Measurements from ENCODE around the gene SETD1A.

SETD1A gene

GRCh38 chr16:30957456-30958174, at the start of gene SETD1A:
TSS of gene SETD1A (plus strand) at chr16:30957754. CDS start at chr16:30958732, 978 bp downstream.
- in situ Hi-C loops (cut with MboI; ENCODE audit: low pct_unique_long_range_greater_than_20kb, low sequenced_read_pairs), result no loop called here
- peak; percentile 95 for DNase-seq

GRCh38 chr16:30910427-30911029, 47.0 kb upstream of the SETD1A start:
- in situ Hi-C loops (cut with MboI; ENCODE audit: low pct_unique_long_range_greater_than_20kb, low sequenced_read_pairs), result no loop called here
- DNase-seq, result no peak

- in situ Hi-C loops (cut with MboI; ENCODE audit: low pct_unique_long_range_greater_than_20kb, low sequenced_read_pairs), result no loop called here
- DNase-seq, result no peak
These were observed 44.7 kb upstream of the SETD1A start for GRCh38 chr16:30912794-30913412.

GRCh38 chr16:30914830-30915229, 42.7 kb upstream of the SETD1A start:
- in situ Hi-C loops (cut with MboI; ENCODE audit: low pct_unique_long_range_greater_than_20kb, low sequenced_read_pairs), result no loop called here
- no peak for DNase-seq

GRCh38 chr16:30918614-30919013, 38.9 kb upstream of the SETD1A start:
- DNase-seq, result no peak
- in situ Hi-C loops (cut with MboI; ENCODE audit: low pct_unique_long_range_greater_than_20kb, low sequenced_read_pairs), result no loop called here

- no peak for DNase-seq
- in situ Hi-C loops (cut with MboI; ENCODE audit: low pct_unique_long_range_greater_than_20kb, low sequenced_read_pairs), result no loop called here
These were observed 36.7 kb upstream of the SETD1A start for GRCh38 chr16:30920891-30921290.

- no peak for DNase-seq
- in situ Hi-C loops (cut with MboI; ENCODE audit: low pct_unique_long_range_greater_than_20kb, low sequenced_read_pairs), result no loop called here
These were observed 36.2 kb upstream of the SETD1A start for GRCh38 chr16:30921459-30921747.

- DNase-seq, result peak; percentile 94
- in situ Hi-C loops (cut with MboI; ENCODE audit: low pct_unique_long_range_greater_than_20kb, low sequenced_read_pairs), result no loop called here
These were observed 35.7 kb upstream of the SETD1A start for GRCh38 chr16:30921748-30922419.

- DNase-seq, result peak; percentile 100
- in situ Hi-C loops (cut with MboI; ENCODE audit: low pct_unique_long_range_greater_than_20kb, low sequenced_read_pairs), result no loop called here
These were observed 35.1 kb upstream of the SETD1A start for GRCh38 chr16:30922420-30922959.

GRCh38 chr16:30922960-30923535, 34.5 kb upstream of the SETD1A start:
- peak; percentile 100 for DNase-seq
- in situ Hi-C loops (cut with MboI; ENCODE audit: low pct_unique_long_range_greater_than_20kb, low sequenced_read_pairs), result no loop called here

GRCh38 chr16:30923554-30924075, 33.9 kb upstream of the SETD1A start, which contains the start of gene FBXL19:
TSS of gene FBXL19 (plus strand) at chr16:30923572. CDS start at chr16:30925755, 2,183 bp downstream.
- no peak for DNase-seq
- in situ Hi-C loops (cut with MboI; ENCODE audit: low pct_unique_long_range_greater_than_20kb, low sequenced_read_pairs), result no loop called here

- in situ Hi-C loops (cut with MboI; ENCODE audit: low pct_unique_long_range_greater_than_20kb, low sequenced_read_pairs), result no loop called here
- DNase-seq, result no peak
These were observed 33.3 kb upstream of the SETD1A start for GRCh38 chr16:30924076-30924912.

- DNase-seq, result no peak
- in situ Hi-C loops (cut with MboI; ENCODE audit: low pct_unique_long_range_greater_than_20kb, low sequenced_read_pairs), result no loop called here
These were observed 32.5 kb upstream of the SETD1A start for GRCh38 chr16:30924913-30925631.

GRCh38 chr16:30925632-30925987, 31.9 kb upstream of the SETD1A start:
- DNase-seq, result no peak
- in situ Hi-C loops (cut with MboI; ENCODE audit: low pct_unique_long_range_greater_than_20kb, low sequenced_read_pairs), result no loop called here

- in situ Hi-C loops (cut with MboI; ENCODE audit: low pct_unique_long_range_greater_than_20kb, low sequenced_read_pairs), result no loop called here
- DNase-seq, result no peak
These were observed 31.4 kb upstream of the SETD1A start for GRCh38 chr16:30925995-30926811.

- in situ Hi-C loops (cut with MboI; ENCODE audit: low pct_unique_long_range_greater_than_20kb, low sequenced_read_pairs), result no loop called here
- DNase-seq, result no peak
These were observed 30.4 kb upstream of the SETD1A start for GRCh38 chr16:30926937-30927788.
